Suprapubic skin (tissue), 3 donors: Measurements from ENCODE around the gene B4GALNT4.

Experiments
- CTCF ChIP-seq, 2 donors: fragments of 200-600 bp in 1 of 2; fragments of 450-650 bp in 1 of 2; sonication (generic) in 1 of 2; IDR thresholded peaks; one replicate each; pipeline ENCODE4 v1.5.1; 2016 to 2019; ENCODE audit warnings: antibody characterized with exemption in 2 of 2, mild to moderate bottlenecking in 1 of 2, moderate library complexity in 1 of 2
- EP300 ChIP-seq: sonication (generic); formaldehyde crosslinking; IDR thresholded peaks from one replicate; pipeline ENCODE4 v1.6.1; 2017; ENCODE audit warnings: antibody characterized with exemption

DNA sequence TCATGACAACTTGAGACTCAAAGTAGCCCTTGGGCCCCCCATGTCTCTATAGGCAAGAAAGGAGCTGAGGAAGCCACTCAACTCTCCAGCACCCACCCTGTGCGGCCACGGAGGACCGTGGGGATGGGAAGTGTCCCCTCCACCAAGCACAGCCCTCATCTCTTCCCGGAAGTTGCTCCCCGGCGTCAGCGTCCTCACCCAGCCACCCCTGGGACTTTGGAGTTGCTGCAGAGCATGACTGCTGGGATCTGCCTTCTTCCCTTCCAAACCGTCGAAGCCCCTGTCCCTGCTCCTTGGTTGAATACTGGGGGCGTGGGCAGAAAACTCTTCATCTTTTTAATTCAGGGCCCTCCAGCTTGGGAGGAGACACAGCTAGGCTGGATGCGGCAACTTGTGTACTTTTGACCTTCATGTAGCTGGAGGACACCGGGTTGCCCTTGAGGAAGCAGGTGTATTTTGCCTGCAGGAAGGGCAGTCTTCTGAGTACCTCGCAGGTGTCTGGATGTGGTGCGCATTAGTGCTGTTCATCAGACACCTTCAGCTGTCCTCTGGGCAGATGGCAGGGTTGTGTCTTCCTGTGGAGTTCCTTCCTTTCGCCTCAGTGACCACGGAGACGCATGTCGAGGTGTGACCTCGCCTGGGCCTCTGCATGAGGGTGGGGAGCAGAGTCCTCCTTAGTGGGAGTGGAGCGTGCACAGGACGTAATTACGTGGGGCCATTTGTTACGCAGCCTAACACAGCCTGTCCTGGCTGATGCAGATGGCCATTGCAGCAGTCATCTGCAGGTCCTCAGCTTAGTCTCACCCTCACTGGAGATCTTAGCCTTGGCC lies 36.4 kb upstream of the B4GALNT4 start:
- TF ChIP-seq CTCF (IDR thresholded peaks at IDR 0.05), result no peak
- no peak for TF ChIP-seq EP300
